Fibroblast of lung (primary cell): Measurements from ENCODE around the gene PAK4. TPM values are rescaled to one million over a fixed set of nuclear protein-coding genes. Genes with fewer than 3 reads are reported as not detected.

Experiments
- DNase-seq, 2 donors: peaks; one replicate each; pipeline versions ENCODE4 v3.0.0 to v3.0.0-alpha.2; 2010; ENCODE audit warnings: low read depth in 2 of 2
- H2AFZ ChIP-seq: 2 replicates; pipeline ENCODE4 v1.5.1; 2012; ENCODE audit warnings: low read length, control low read depth, inconsistent platforms
- H3K27ac ChIP-seq: 2 replicates; pipeline ENCODE4 v1.5.1; 2011; ENCODE audit warnings: low read length, control low read depth; ENCODE audit not compliant: insufficient read depth
- H3K27me3 ChIP-seq: 2 replicates; pipeline ENCODE4 v1.5.1; 2011; ENCODE audit warnings: mild to moderate bottlenecking, low read length; ENCODE audit not compliant: control insufficient read depth, insufficient read depth
- H3K36me3 ChIP-seq: 2 replicates; pipeline ENCODE4 v1.5.1; 2011; ENCODE audit warnings: low read length; ENCODE audit not compliant: control insufficient read depth, insufficient read depth
- H3K4me1 ChIP-seq: 2 replicates; pipeline ENCODE4 v1.5.1; 2011; ENCODE audit warnings: low read length; ENCODE audit not compliant: control insufficient read depth, insufficient read depth; ENCODE audit errors: extremely low read depth
- H3K4me2 ChIP-seq: 2 replicates; pipeline ENCODE4 v1.5.1; 2011; ENCODE audit warnings: low read length, control low read depth; ENCODE audit not compliant: insufficient read depth; ENCODE audit errors: extremely low read depth
- H3K4me3 ChIP-seq, 4 experiments: fragments of 200-600 bp in 1 of 4; sonication (generic) in 1 of 4; replicated peaks in 1 of 4; 2 replicates each; pipeline ENCODE4 v1.5.1; 2011 to 2016; ENCODE audit warnings: low read length in 4 of 4, low read depth in 3 of 4, mild to moderate bottlenecking in 3 of 4, control low read depth in 2 of 4, inconsistent platforms in 1 of 4, mixed read lengths in 1 of 4; ENCODE audit not compliant: insufficient read depth in 1 of 4; ENCODE audit errors: control extremely low read depth in 1 of 4
- H3K79me2 ChIP-seq: 2 replicates; pipeline ENCODE4 v1.5.1; 2012; ENCODE audit warnings: mild to moderate bottlenecking, low read length, inconsistent platforms; ENCODE audit not compliant: control insufficient read depth, insufficient read depth
- H3K9ac ChIP-seq: 2 replicates; pipeline ENCODE4 v1.5.1; 2011; ENCODE audit warnings: mild to moderate bottlenecking, low read length, control low read depth; ENCODE audit not compliant: insufficient read depth
- H3K9me3 ChIP-seq: 2 replicates; pipeline ENCODE4 v1.5.1; 2012; ENCODE audit warnings: low read depth, low read length; ENCODE audit not compliant: control insufficient read depth, insufficient read depth
- H4K20me1 ChIP-seq: 2 replicates; pipeline ENCODE4 v1.5.1; 2011; ENCODE audit warnings: low read length; ENCODE audit not compliant: control insufficient read depth, insufficient read depth; ENCODE audit errors: extremely low read depth
- EZH2 ChIP-seq: IDR thresholded peaks from 2 replicates; pipeline ENCODE4 v1.5.1; 2012; ENCODE audit warnings: low read length, control low read depth, mild to moderate bottlenecking; ENCODE audit errors: missing control alignments
- polyA plus RNA-seq, 2 donors: library from polyadenylated mRNA; depleted of rRNA in 1 of 2; stranded (reverse) in 1 of 2; unstranded in 1 of 2; fragments of >200 nt; gene quantifications; 2 replicates each; pipeline ENCODE4 v1.2.1, GENCODE V29; 2011 to 2012; ENCODE audit warnings: missing spikeins in 1 of 2
- total RNA-seq: library from RNA; depleted of rRNA; stranded (reverse); fragments of >200 nt; gene quantifications from 2 replicates; pipeline ENCODE4 v1.2.1, GENCODE V29; 2014
- TF ChIP-seq, protein P1 (sequence below), 2 donors: IDR thresholded peaks in 1 of 2; conservative IDR thresholded peaks in 1 of 2; 1 replicate in 1 of 2; 2 replicates in 1 of 2; pipeline ENCODE4 v1.5.1; 2011 to 2012; ENCODE audit warnings: low read length in 2 of 2, control low read depth in 1 of 2, inconsistent platforms in 1 of 2, low read depth in 1 of 2, mild to moderate bottlenecking in 1 of 2

Gene PAK4
- total and polyA plus RNA-seq, 2 donors (not counting 1 experiment from before 2014, with no cell fraction given): 4.6 to 8.4 TPM

DNA sequence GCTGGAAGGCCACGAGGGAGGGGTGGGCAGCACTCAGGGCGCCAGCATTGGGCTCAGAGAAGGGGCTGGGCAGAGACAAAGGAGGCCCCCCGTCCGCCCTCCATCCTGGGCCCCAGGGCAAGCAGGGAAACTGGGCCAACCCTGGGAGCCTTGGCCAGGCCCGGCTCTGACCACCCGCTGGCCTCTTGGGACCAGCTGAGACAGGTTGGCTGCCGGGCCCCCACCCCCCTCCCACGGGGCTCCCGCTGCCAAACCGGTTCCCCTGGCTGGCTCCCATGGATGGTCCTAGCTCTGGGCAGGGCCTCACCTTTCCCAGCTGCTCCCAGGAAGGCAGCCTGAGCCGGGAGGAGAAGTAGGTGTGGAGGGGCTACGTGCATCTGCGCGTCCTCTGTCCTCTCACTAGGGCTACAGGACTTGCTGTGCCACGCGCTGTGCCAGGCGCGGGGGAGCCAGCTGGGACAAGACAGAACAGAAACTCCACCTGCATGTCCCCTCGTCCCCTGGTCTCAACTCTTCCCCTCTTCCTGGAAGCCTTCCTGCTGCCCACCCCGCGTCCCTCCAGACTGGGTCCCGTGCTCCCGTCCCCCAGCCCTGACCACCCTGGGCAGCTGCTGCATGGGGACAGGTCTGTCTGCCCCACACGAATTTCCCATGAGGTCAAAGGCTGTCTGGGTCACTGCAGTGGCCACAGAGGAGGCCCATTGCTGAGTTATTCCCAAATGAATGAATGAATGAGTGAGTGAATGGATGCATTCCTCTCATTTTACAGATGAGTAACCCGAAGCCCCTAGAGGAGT is 42.1 kb downstream of the PAK4 start:
- no peaks in the 10 kb centered on the region for H3K4me1 ChIP-seq
- H3K4me2 ChIP-seq: no peak overlapping the region
- no peaks in the 10 kb centered on the region for H4K20me1 ChIP-seq
- H3K27ac ChIP-seq: no peak overlapping the region
- peaks cover 4% of the 10 kb centered on the region for H3K79me2 ChIP-seq
- no peaks in the 10 kb centered on the region for H3K9me3 ChIP-seq
- H3K9ac ChIP-seq: no peak overlapping the region
- DNase-seq: no peak
- no peak overlapping the region for H3K4me3 ChIP-seq
- TF ChIP-seq, protein P1, sequence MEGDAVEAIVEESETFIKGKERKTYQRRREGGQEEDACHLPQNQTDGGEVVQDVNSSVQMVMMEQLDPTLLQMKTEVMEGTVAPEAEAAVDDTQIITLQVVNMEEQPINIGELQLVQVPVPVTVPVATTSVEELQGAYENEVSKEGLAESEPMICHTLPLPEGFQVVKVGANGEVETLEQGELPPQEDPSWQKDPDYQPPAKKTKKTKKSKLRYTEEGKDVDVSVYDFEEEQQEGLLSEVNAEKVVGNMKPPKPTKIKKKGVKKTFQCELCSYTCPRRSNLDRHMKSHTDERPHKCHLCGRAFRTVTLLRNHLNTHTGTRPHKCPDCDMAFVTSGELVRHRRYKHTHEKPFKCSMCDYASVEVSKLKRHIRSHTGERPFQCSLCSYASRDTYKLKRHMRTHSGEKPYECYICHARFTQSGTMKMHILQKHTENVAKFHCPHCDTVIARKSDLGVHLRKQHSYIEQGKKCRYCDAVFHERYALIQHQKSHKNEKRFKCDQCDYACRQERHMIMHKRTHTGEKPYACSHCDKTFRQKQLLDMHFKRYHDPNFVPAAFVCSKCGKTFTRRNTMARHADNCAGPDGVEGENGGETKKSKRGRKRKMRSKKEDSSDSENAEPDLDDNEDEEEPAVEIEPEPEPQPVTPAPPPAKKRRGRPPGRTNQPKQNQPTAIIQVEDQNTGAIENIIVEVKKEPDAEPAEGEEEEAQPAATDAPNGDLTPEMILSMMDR (conservative IDR thresholded peaks at IDR 0.05 in 1 of 2, IDR thresholded peaks at IDR 0.05 in 1 of 2; ENCODE audit: low read depth in 1 of 2, low read length in 2 of 2): no peak
- no peak for TF ChIP-seq EZH2
- H3K27me3 ChIP-seq: no peaks in the 10 kb centered on the region
- no peak overlapping the region for H2AFZ ChIP-seq
- no peaks in the 10 kb centered on the region for H3K36me3 ChIP-seq

DNA sequence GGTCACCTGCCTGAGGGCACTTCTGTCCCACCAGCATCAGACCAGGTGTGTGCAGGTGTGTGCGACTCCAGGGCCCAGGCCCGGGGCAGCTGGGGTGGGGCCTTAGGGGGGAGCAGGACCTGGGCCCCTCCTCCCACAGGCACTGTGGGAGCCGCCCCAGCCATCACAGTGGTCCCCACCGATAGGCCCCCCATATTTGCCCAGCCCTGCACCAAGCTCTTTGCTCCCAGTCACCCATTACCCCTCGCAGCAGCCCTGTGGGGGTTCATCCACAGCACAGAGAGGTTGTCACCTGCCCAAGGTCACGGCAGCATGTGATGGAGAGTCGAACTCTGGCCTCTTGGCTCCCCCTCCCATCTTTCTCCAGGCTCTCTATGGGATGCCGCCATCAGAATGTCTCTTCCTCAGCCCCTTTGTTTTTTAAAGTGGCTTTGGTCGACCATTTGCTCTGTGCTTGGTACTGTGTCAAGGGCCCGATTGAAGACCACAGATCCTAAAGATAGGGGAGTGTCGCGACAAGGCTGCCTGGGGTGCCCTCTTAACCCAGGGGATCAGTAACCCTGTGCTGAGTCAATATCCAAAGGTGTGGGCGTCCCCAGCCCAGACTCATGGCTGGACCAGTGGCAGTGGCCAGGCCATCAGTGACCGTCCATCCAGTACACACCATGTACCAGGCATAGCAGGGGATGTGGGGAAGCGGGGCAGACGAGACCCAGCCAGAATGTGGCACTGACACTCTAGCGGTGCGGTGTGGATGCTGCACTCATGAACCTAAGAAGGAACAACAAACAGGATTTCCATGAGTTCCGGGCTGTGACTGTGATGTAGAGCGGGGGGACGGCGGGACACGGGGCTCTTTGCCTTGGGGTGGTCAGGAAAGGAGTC is 42.9 kb downstream of the PAK4 start:
- Histone ChIP-seq H3K79me2 (no peaks in the 10 kb centered on the region), H3K27me3 (no peaks in the 10 kb centered on the region), H3K9ac (no peak overlapping the region), H2AFZ (no peak overlapping the region), H3K4me3 (no peak overlapping the region), H3K27ac (no peak overlapping the region), H3K4me2 (no peak overlapping the region), H4K20me1 (no peaks in the 10 kb centered on the region), H3K4me1 (no peaks in the 10 kb centered on the region), H3K9me3 (no peaks in the 10 kb centered on the region), H3K36me3 (no peaks in the 10 kb centered on the region)
- no peak for DNase-seq
- TF ChIP-seq, protein P1 (conservative IDR thresholded peaks at IDR 0.05 in 1 of 2, IDR thresholded peaks at IDR 0.05 in 1 of 2; ENCODE audit: low read depth in 1 of 2, low read length in 2 of 2): no peak
- TF ChIP-seq EZH2: no peak

DNA sequence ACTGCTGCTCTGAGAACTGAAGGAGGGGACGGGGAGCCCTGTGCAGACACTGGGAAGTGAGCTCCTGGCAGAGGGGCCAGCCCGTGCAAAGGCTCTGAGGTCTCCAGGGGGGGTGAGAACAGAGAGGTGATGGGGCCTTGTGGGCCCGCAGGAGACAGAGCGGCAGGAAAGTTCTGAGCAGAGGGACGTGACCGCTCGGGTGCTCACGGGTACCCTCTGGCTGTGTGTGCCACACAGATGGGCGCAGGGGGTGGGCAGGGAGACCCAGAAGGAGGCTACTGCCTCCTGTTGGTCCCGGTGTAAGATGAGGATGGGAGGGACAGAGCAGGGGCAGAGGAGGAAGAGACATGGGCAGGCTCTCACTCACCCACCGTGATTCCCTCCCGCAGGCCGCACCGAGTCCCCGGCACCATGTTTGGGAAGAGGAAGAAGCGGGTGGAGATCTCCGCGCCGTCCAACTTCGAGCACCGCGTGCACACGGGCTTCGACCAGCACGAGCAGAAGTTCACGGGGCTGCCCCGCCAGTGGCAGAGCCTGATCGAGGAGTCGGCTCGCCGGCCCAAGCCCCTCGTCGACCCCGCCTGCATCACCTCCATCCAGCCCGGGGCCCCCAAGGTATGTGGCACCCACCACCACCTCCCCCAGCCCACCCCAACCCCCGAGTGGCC is 43.7 kb downstream of the PAK4 start:
- no peak overlapping the region for H3K4me2 ChIP-seq
- no peak overlapping the region for H2AFZ ChIP-seq
- H3K4me3 ChIP-seq: no peak overlapping the region
- no peak for TF ChIP-seq EZH2
- TF ChIP-seq, protein P1 (conservative IDR thresholded peaks at IDR 0.05 in 1 of 2, IDR thresholded peaks at IDR 0.05 in 1 of 2; ENCODE audit: low read depth in 1 of 2, low read length in 2 of 2): no peak
- H3K79me2 ChIP-seq: no peaks in the 10 kb centered on the region
- no peaks in the 10 kb centered on the region for H3K4me1 ChIP-seq
- no peak overlapping the region for H3K27ac ChIP-seq
- H4K20me1 ChIP-seq: no peaks in the 10 kb centered on the region
- no peak for DNase-seq
- no peaks in the 10 kb centered on the region for H3K27me3 ChIP-seq
- no peak overlapping the region for H3K9ac ChIP-seq
- H3K9me3 ChIP-seq: no peaks in the 10 kb centered on the region
- peaks cover 2% of the 10 kb centered on the region for H3K36me3 ChIP-seq
